ENCODE data around the gene MBP.

The MBP gene

GRCh38 chr18:77061281-77061945, 71.2 kb downstream of the MBP start:
- FAIRE-seq: no peak

GRCh38 chr18:77060151-77060550, 72.4 kb downstream of the MBP start:
- FAIRE-seq: no peak

GRCh38 chr18:77059294-77059916, 73.2 kb downstream of the MBP start:
- FAIRE-seq: peak; percentile 98

GRCh38 chr18:77058290-77058835, 74.2 kb downstream of the MBP start:
- no peak for FAIRE-seq

- FAIRE-seq: no peak
Measured at GRCh38 chr18:77057006-77057395, 75.6 kb downstream of the MBP start.

GRCh38 chr18:77056344-77057005, 76.1 kb downstream of the MBP start:
- FAIRE-seq: no peak

DNA sequence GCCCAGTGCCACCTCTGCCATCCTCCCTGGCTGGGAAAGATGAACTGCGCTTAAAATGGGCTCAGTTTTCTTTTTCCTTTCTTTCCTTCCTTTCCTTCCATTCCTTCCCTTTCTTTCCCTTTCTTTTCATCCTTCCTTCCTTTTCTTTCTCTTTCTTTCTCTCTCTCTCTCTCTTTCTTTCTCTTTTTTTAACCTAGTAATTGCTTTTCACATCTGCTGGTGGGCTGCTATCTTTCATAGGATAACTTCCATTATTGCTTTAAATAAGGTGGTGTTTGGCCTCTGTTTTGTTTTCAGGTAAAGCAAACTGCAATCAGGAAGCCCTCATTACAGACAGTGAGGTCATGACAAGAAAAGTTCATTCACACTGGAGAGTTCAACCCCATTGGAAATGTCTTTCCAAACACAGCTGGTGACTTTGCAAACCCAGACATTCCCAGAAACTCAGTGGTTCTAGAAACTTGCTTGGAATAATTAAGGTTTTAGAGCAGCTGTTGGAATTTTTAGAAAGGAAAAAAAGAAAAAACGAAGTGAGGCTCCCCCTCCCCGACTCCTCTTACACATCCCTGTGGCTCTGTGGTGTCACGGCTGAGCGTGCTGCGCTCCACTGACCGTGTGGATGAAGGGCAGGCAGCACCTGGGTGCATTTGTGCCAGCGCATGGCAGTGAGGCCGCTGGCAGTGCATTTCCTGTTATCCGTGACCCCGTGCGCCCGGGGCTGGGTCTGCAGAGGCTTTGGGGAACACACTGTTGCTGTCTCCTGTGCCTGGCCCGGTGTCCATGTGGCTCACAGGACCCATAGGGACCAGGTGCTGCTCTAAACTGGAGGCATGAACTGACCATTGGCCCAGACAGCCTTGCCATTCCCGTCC, 76.9 kb downstream of the MBP start:
- FAIRE-seq: no peak

DNA sequence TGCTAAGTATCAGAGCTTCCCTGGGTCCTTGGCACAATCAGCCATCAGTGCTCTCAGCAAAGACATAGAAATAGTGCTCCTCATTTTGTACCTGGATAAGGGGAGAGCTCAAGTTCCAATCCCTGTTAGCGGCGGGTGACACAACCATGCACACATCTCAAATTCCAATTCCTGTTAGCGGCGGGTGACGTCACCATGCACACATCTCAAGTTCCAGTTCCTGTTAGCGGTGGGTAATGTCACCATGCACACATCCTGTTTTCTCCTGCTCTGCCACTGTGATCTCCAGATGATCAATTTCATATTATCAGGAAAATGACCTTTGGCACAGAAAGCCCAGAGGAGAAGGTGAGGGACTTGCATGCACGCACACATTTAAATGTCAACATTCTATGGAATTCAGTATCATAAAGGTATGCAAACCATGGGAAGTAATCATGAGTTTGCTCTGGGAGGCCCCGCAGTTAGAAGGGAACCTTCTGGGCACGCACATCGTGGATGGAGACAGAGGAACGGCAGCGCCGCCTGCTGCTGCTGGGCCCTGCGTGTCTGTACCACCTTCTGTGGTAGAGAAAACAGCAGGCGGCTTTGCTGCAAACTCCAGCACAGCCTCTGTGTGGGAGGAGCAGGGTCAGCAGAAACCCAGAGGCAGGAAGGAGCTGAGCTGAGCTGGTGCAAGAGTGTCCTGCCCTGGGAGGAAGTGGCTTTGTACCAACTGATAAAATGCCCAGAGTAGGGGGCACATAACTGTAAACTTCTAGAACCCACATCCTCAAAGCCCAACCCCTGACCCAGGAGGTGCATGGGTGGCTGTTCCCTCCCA, 77.8 kb downstream of the MBP start:
- FAIRE-seq: no peak

DNA sequence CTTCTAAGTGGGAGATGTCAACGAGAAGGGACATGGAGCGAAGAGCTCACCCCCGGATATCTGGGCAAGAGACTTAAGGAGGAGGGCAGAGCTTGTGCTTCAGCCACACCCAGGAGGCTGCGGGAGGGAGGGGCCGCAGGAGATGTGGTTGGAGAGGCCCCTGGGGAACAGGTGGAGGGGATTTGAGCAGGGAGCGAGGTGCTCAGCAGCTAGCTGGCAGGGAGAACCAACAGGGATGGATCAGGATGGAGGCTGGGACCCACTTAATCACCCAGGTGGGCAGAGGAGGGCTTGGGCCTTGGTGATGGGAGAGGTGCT, 78.3 kb downstream of the MBP start:
- no peak for FAIRE-seq

DNA sequence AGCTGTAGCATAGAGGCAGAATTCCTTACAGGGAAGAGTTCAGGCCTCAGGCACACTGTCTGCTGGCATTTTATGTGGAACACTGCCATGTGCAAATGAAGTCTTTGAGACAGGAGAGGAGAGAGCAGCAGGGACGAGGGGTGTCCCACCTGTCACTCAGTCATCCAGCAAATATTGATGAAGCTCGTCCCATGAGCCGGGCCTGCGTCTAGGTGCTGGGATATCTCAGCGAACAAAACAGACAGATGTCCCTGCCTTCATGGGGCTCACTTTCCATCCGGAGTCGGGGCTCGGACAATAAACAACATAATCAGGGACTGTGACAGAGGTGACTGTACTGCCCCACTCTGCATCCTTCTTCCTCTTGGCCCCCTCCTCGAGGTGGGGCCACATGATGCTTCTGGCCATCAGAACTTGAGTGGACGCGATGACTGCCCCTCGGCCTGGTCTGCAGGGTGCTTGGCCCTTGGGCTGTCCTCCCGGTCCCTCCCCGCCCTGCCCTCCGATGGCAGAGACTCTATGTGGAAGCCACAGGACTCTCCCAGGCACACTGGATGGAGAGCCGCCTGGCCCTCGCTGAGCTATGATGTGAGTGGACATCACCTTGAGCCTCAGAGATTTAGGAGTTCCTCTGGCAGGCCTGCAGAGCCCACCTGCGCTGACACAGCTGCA, 78.8 kb downstream of the MBP start:
- FAIRE-seq: no peak

DNA sequence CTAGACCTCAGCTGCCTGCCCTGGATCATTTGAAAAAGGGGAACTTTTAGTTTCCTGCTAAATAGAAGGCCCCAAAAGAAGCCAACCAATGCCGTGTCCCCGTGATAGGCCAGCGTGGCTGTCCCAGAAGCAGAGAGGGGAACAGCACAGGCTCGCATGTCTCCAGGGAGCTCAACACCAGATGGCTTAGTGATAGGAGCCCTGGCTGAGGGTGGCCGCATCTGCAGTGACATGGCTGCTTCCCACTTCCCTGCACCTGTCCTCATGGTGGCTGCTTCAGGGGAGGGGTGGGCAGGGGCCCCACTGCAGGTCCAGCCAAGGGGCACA, 79.6 kb downstream of the MBP start:
- FAIRE-seq: no peak

GRCh38 chr18:77052297-77052982, 80.1 kb downstream of the MBP start:
- no peak for FAIRE-seq

DNA sequence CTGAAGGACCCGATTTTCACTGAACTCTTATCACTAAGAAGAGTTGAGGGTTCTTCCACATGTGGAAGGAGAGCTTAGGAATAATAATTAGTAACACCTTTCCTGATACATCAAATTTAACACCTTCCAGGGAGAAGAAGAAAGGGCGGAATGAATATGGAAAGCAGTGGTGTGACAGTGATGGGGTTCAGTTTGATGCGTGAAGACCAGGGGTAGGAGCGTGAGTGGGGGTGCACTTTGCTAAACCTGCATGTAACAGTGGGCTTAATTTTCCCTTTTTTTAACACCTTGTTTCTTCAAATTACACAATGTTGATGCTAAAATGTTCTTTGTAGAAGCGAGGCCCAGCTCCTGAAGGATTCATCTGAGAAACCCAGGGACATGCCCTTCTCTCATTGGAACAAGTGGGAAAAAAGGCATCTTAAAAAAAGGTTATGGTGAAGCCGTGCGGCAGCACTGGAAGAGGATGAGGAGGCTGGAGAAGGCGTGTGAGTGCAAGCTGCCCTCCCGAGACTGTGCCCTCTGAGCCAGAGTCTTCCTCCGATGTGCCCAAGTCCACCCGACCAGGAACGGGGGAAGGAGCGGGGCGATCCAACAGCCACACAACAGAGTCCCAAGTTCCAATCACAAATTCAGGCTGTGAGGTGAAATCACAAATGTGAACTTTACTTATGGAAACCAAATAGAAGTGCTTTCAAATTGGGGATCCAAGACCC, 80.8 kb downstream of the MBP start:
- no peak for FAIRE-seq

DNA sequence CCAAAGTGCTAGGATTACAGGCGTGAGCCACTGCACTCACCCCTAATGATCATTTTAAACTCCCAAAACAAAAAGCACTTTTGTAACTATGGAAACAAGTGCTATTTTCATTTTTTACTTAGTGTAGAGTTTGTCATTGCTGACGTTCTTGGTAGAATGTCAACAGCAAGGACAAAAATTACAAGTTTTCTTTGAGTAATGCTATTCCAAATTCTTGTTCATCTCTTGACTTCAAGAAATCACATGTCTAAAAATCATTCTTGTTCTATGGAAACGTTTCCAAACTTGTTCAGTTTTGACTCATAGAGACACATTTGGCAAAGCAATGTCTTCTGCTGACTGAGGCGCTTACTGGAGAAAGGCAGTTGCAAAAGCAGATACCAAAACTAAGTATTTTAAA, 82.6 kb downstream of the MBP start:
- FAIRE-seq: no peak

- FAIRE-seq: no peak
Measured at GRCh38 chr18:77047803-77048419, 84.7 kb downstream of the MBP start.

- no peak for FAIRE-seq
Measured at GRCh38 chr18:77046994-77047393, 85.6 kb downstream of the MBP start.

DNA sequence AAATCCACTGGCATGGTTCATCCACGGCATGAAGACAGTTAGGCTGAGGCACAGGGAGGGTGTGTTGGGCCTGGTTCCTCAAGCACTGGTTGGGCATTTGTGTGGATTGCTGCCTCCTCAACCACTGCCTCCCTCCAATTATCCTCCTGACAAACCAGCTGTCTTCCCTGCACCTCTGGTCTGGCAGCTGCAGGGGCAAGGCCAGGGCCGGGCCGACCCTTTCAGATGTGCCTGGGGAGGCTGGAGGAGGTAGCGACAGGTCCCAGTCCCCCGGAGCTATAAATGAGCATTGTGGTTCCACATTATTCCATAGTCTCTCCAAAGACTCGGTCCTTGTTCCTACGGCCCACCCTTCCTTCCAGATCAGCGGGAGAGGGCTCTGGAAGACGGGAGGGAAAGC, 86.2 kb downstream of the MBP start:
- FAIRE-seq: no peak

GRCh38 chr18:77045677-77046076, 86.9 kb downstream of the MBP start:
- FAIRE-seq: no peak

GRCh38 chr18:77044866-77045664, 87.5 kb downstream of the MBP start:
- no peak for FAIRE-seq

Measured in G401.6 (cell line).